ENCODE data around the gene DUS3L.
A peak's percentile ranks its signal among the peaks of the same experiment; 100 is the strongest.
"Not testable (repeated sequence)": the region's sequence is repeated elsewhere in the genome, so short reads cannot be mapped to it uniquely, and the experiment has no call there.

The DUS3L gene

GRCh38 chr19:5767949-5768348, 23.0 kb downstream of the DUS3L start:
- no peak for DNase-seq

GRCh38 chr19:5765220-5765619, 25.7 kb downstream of the DUS3L start:
- no peak for DNase-seq

- DNase-seq: no peak
These were observed 28.2 kb downstream of the DUS3L start for GRCh38 chr19:5762608-5763217.

- no peak for DNase-seq
These were observed 37.2 kb downstream of the DUS3L start for GRCh38 chr19:5753743-5754142.

- no peak for DNase-seq
These were observed 39.3 kb downstream of the DUS3L start for GRCh38 chr19:5751709-5752108.

- no peak for DNase-seq
These were observed 41.5 kb downstream of the DUS3L start for GRCh38 chr19:5749505-5749904.

- peak; percentile 19 for DNase-seq
These were observed 42.0 kb downstream of the DUS3L start for GRCh38 chr19:5748920-5749319.

GRCh38 chr19:5744999-5745398, 46.0 kb downstream of the DUS3L start:
- not testable (repeated sequence) for DNase-seq

GRCh38 chr19:5743630-5744029, 47.3 kb downstream of the DUS3L start:
- no peak for DNase-seq

GRCh38 chr19:5742051-5742450, 48.9 kb downstream of the DUS3L start:
- no peak for DNase-seq

- DNase-seq: no peak
These were observed 52.5 kb downstream of the DUS3L start for GRCh38 chr19:5738423-5738822.

Measured in NCI-H146 (cell line).